NCI-H460 (cell line): Measurements from ENCODE around the gene MRPL4. TPM values are rescaled to one million over a fixed set of nuclear protein-coding genes. Genes with fewer than 3 reads are reported as not detected.

Experiments used
- DNase-seq: peaks from one replicate; pipeline ENCODE4 v3.0.0-alpha.2; 2016; ENCODE audit warnings: low read depth; ENCODE audit errors: extremely low read depth
- polyA plus RNA-seq: library from polyadenylated mRNA; depleted of rRNA; stranded (reverse); fragments of >200 nt; gene quantifications from 2 replicates; pipeline ENCODE4 v1.2.3, GENCODE V29; 2014; cell fraction: nucleus; rRNA removed
- total RNA-seq: library from RNA; depleted of rRNA; stranded (reverse); fragments of >200 nt; shearing (Covaris generic); gene quantifications from 2 replicates; pipeline ENCODE4 v1.2.3, GENCODE V29; 2014; rRNA removed

MRPL4 gene
- total RNA-seq = 73.9 and 81.6 TPM in 2 replicates
- polyA plus RNA-seq = 192 and 208 TPM in 2 replicates

GRCh38 chr19:10251792-10252694 is at the start of gene MRPL4:
Gene MRPL4 (plus strand): TSS chr19:10252214. CDS start chr19:10252254, 40 bp downstream.
- peak; percentile 96 for DNase-seq

GRCh38 chr19:10203686-10204085 is 48.3 kb upstream of the MRPL4 start:
- no peak for DNase-seq

GRCh38 chr19:10205636-10206035 is 46.4 kb upstream of the MRPL4 start:
- no peak for DNase-seq

- DNase-seq = no peak
These were observed 45.7 kb upstream of the MRPL4 start for GRCh38 chr19:10206226-10206885.

- DNase-seq = no peak
These were observed 45.0 kb upstream of the MRPL4 start for GRCh38 chr19:10207026-10207425.

DNA sequence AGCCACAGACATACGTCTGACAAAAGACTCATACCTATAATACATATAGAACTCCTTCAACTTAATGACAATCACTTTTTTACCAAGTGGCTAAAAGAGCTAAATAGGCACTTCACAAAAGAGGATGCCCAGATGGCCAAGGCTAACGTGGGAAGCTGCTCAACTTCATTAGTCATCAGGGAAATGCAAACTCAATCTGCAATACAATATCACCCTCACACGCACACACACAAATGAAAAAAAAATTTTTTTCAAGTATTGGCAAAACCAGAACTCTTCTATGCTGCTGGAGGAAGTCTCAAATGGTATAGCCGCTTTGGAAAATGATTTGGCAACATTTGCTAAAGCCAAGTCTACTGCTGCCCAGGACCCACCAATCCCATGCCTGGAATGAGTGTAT is 42.7 kb upstream of the MRPL4 start:
- no peak for DNase-seq

GRCh38 chr19:10211061-10211460 is 41.0 kb upstream of the MRPL4 start:
- DNase-seq = no peak

- DNase-seq = no peak
These were observed 40.3 kb upstream of the MRPL4 start for GRCh38 chr19:10211691-10212090.

DNA sequence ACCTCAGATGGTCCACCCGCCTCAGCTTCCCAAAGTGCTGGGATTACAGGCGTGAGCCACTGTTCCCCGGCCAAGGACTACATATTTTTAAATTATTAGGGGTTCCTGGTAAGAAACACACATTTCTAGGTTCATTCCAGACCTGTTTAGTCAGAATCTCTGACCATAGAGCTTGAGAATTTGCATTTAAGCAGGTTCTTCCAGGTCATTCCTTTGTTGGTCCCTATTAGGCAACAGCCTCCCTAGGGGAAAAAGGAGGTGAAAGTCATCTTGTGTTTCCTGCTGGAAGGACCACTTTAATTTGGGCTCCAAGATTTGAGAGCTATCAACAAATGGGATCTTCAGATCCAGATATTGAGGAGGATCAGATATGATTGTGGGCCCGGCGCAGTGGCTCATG is 37.2 kb upstream of the MRPL4 start:
- DNase-seq = no peak

GRCh38 chr19:10217085-10217484 is 34.9 kb upstream of the MRPL4 start:
- no peak for DNase-seq

DNA sequence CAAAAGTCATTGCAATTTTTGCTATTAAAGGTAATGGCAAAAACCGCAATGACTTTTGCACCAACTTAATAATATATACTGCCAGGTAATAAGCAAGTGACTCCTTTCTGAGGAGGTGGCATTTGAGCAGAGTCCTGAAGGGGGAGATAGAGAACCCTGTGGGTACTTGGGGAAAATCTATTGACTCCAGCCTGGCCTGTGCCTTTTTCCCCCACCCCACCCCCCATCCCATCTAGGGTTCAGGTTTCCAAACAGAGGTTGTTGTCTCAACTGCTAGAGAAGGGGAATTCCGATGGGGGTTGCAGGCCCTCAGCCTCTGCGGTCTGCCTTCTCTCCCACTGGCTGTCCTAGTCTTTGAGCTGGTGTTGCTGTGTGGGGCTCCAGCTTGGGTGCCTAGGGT is 32.3 kb upstream of the MRPL4 start:
- DNase-seq = no peak

- no peak for DNase-seq
These were observed 31.3 kb upstream of the MRPL4 start for GRCh38 chr19:10220695-10221094.

DNA sequence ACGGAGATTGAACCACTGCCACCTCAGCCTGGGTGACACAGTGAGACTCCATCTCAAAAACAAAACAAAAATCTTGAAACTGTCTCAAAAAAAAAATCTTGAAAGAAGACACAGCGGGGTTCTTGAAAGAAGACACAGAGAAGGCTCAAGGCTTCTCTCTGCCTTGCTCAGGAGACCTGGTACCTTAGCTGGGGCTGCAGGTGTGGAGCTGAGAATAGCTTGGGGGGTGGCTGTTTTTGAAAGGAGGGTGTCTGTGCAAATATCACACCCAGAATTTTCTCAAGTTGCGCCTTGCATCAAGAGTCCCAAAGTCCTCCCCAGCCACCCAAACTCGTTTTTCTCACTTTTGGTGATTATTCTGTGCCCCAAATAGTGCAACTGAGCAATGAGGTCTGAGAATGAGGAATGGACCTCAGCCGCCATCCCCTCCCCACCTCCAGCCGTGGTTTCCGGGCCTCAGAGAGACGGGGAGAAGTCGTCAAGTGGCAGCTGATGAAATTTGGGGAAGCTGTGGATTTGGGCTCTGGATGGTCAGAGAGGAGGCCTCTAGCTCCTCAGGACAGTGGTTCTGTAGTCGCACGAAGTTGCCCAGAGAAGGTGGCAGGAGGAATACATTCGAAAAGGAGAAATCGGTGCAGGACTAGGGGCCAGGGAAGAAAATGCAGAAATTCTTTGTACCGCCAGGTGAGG is 29.7 kb upstream of the MRPL4 start:
- DNase-seq = no peak

- DNase-seq = no peak
These were observed 28.4 kb upstream of the MRPL4 start for GRCh38 chr19:10223488-10224213.

DNA sequence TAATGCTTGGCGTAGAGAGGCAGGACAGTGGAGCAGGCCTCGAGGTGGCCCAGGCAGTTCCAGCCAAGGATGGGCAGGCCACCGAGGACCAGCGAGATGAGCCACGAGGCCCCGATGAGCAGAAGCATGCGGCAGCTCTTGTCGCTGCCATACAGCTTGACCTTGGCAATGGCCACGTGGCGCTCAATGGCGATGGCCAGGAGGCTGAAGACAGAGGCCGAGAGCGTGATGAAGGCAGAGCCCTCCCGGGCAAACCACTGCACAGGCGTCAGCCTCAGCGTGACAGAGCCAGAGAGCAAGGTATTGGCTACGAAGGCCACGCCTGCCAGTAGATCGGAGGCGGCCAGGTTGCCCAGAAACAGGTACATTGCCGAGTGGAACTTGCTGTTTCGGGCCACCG is 27.7 kb upstream of the MRPL4 start:
- DNase-seq = no peak

DNA sequence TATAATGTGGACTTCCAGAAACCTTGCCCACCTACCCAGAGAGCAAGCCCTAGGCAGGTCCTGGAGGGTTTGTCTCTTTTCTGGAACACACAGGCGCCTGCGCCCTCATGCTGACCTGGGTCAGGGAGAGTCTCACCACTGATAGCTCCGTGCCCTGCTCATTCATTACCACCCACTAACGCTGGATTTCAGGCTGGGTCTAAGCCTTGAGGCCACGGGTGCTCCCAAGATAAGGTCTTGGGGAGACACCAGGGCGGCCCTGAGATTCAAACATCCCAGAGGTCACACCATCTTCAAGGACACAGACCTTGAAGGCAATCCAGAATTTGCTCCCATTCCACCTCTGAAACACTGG is 26.0 kb upstream of the MRPL4 start:
- no peak for DNase-seq

DNA sequence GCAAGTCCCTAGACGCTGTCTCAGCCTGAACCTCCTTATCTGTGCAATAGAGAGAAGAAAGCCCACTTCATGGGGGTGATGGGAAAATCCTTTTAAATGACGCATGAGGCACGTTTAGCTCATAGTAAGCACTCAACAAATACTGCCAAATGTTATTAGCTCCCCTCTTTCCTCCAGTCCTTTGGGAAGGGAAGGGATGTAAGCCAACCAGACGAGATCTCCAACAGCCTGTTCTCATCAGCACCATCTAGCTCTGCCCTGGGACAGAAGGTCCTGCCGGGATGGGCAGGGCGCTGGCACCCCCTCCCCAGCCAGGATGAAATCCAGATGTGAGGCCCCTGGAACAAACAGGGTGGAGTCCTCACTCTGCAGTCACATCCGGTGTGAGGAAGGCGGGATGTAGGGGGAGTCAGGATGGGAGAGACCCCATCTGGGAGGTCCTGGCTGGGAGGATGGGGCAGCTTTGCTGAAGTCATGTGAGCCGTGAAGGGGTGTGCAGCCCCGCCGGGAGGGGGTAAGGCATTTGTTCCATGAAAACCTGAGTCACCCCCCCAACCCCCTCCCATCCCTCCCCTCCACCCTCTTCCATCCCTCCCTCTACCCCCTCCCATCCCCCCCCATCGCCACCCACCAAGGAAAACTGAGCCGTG is 25.5 kb upstream of the MRPL4 start:
- DNase-seq = no peak

GRCh38 chr19:10227026-10227971 is 24.7 kb upstream of the MRPL4 start:
- no peak for DNase-seq

DNA sequence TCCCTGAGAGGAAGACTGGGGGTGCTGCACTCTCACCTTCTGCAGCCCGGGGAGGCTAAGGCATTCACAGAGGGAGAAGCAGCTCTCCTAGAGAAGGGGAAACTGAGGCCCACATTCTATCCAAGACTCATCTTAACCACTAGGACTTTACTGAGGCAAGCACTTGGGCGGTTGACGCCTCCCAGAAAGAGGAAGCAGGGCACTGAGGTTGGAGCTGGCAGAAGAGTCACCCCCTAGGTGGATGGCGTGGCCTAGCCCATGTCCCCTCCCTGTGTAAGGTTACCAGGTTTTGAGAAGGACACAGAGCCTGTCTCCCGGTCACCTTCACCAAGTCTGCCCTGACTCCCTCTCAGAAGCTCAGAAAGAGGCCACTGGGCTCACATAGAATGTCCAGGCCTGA is 23.6 kb upstream of the MRPL4 start:
- DNase-seq = no peak
